K562 (cell line): ENCODE results near the gene TK1. TPM values are rescaled to one million over a fixed set of nuclear protein-coding genes. Genes with fewer than 3 reads are reported as not detected.

ENCODE experiments used
- ATAC-seq: fragments of 200-7000 bp; cut with Tn5 transposase; 3 replicates; pipeline ENCODE4 v1.9.1; 2020; ENCODE audit warnings: moderate library complexity
- BruUV-seq: library from RNA; stranded (reverse); fragments of 400-500 nt; replicated peaks from 2 replicates; lab custom pipeline; 2021; lab: Mats Ljungman, UMichigan
- CTCF ChIA-PET: fragments of 300-600 bp; formaldehyde crosslinking; extraction: SDS; loops from one replicate; lab custom pipeline; 2021; ENCODE audit warnings: low intra/inter-chr PET ratio; lab: Yijun Ruan, JAX
- POLR2A ChIA-PET: fragments of 300-600, 350-650 bp; sonication (Branson Sonifier 250); formaldehyde crosslinking; extraction: SDS; loops from one replicate; lab custom pipeline; 2021; ENCODE audit warnings: antibody characterized with exemption, inconsistent platforms; lab: Yijun Ruan, JAX
- DNase-seq, 4 experiments: peaks; one replicate each; pipeline versions ENCODE4 v3.0.0 to v3.0.0-alpha.2; 2011 to 2018; ENCODE audit warnings: low spot score in 3 of 4, mixed read lengths in 3 of 4; ENCODE audit errors: extremely low read depth in 1 of 4
- FAIRE-seq: peaks from 2 replicates; lab custom pipeline; 2011; peaks lifted over from hg19 to GRCh38; lab: Jason Lieb, UNC
- H2AFZ ChIP-seq: 2 replicates; pipeline ENCODE4 v1.6.0; 2011; ENCODE audit warnings: low read depth, low read length, control low read depth, inconsistent platforms
- H3K27ac ChIP-seq: fragments of 200-600 bp; 3 replicates; pipeline ENCODE4 v1.8.0; 2011; ENCODE audit warnings: low read depth, mild to moderate bottlenecking, control low read depth, inconsistent platforms, low read length, moderate library complexity, mixed read lengths; ENCODE audit errors: extremely low read depth
- H3K27me3 ChIP-seq, 2 experiments: fragments of 300-600 bp in 1 of 2; 2 replicates in 1 of 2; 3 replicates in 1 of 2; pipeline versions ENCODE4 v1.6.0 to v1.8.0; 2011; ENCODE audit warnings: inconsistent platforms in 2 of 2, low read length in 2 of 2, mild to moderate bottlenecking in 1 of 2, mixed read lengths in 1 of 2, moderate library complexity in 1 of 2; ENCODE audit not compliant: control insufficient read depth in 2 of 2, insufficient read depth in 2 of 2
- H3K36me3 ChIP-seq: fragments of 300-600 bp; 3 replicates; pipeline ENCODE4 v1.8.0; 2011; ENCODE audit warnings: mild to moderate bottlenecking, low read length, inconsistent platforms; ENCODE audit not compliant: control insufficient read depth, insufficient read depth
- H3K4me1 ChIP-seq, 2 experiments: fragments of 200-600 bp in 1 of 2; replicated peaks in 1 of 2; 2 replicates in 1 of 2; 3 replicates in 1 of 2; pipeline versions ENCODE4 v1.5.1 to v1.8.0; 2011; ENCODE audit warnings: inconsistent platforms in 2 of 2, low read length in 2 of 2, mild to moderate bottlenecking in 1 of 2, mixed read lengths in 1 of 2, moderate library complexity in 1 of 2; ENCODE audit not compliant: control insufficient read depth in 2 of 2, insufficient read depth in 2 of 2
- H3K4me2 ChIP-seq: 2 replicates; pipeline ENCODE4 v1.6.1; 2011; ENCODE audit warnings: low read length, control low read depth, inconsistent platforms, mixed read lengths; ENCODE audit not compliant: insufficient read depth
- H3K4me3 ChIP-seq: fragments of 200-600 bp; sonication (generic), shearing (Covaris generic); 2 replicates; pipeline ENCODE4 v1.5.1; 2016; ENCODE audit warnings: control low read depth, inconsistent platforms
- H3K79me2 ChIP-seq: fragments of 200-600 bp; 3 replicates; pipeline ENCODE4 v1.8.0; 2011; ENCODE audit warnings: low read length, inconsistent platforms; ENCODE audit not compliant: control insufficient read depth, insufficient read depth
- H3K9ac ChIP-seq, 2 experiments: 2 replicates each; pipeline versions ENCODE4 v1.6.0 to v1.6.1; 2011; ENCODE audit warnings: low read depth in 2 of 2, low read length in 2 of 2, control low read depth in 1 of 2, inconsistent platforms in 1 of 2, mild to moderate bottlenecking in 1 of 2, mixed read lengths in 1 of 2; ENCODE audit not compliant: insufficient read depth in 1 of 2
- H3K9me1 ChIP-seq: one replicate; pipeline ENCODE4 v1.6.0; 2011; ENCODE audit warnings: inconsistent platforms, mild to moderate bottlenecking, low read length, moderate library complexity; ENCODE audit not compliant: control insufficient read depth, insufficient read depth
- H3K9me3 ChIP-seq: replicated peaks from 2 replicates; pipeline ENCODE4 v1.5.1; 2011; ENCODE audit warnings: low read depth, low read length, inconsistent platforms; ENCODE audit not compliant: control insufficient read depth, insufficient read depth
- H4K20me1 ChIP-seq: replicated peaks from 2 replicates; pipeline ENCODE4 v1.6.1; 2011; ENCODE audit warnings: low read length, inconsistent platforms, mixed read lengths; ENCODE audit not compliant: control insufficient read depth, insufficient read depth
- CBFA2T3 ChIP-seq: fragments of 450-650 bp; IDR thresholded peaks from 2 replicates; pipeline ENCODE4 v1.6.1; 2017
- ELK3 ChIP-seq: fragments of 450-650 bp; formaldehyde crosslinking; IDR thresholded peaks from 2 replicates; pipeline ENCODE4 v1.4.0; 2020; ENCODE audit warnings: mild to moderate bottlenecking
- ETV5 ChIP-seq: sonication (generic); formaldehyde crosslinking; IDR thresholded peaks from 2 replicates; pipeline ENCODE4 v1.4.0; 2020; ENCODE audit warnings: low read depth, mild to moderate bottlenecking, missing genetic modification reagents
- KAT7 ChIP-seq: sonication (generic); formaldehyde crosslinking; IDR thresholded peaks from 2 replicates; pipeline ENCODE4 v1.8.0; 2022; ENCODE audit warnings: missing genetic modification reagents, mild to moderate bottlenecking, borderline replicate concordance
- NFE2 ChIP-seq: IDR thresholded peaks from 2 replicates; pipeline ENCODE4 v1.6.1; 2014; ENCODE audit warnings: antibody characterized with exemption, low read depth
- OTX1 ChIP-seq: fragments of 450-650 bp; formaldehyde crosslinking; IDR thresholded peaks from 2 replicates; pipeline ENCODE4 v1.4.0; 2022; ENCODE audit warnings: mild to moderate bottlenecking
- POLR2G ChIP-seq: fragments of 200-400 bp; formaldehyde crosslinking; IDR thresholded peaks from 2 replicates; pipeline ENCODE4 v1.6.1; 2017; ENCODE audit warnings: low read depth, mild to moderate bottlenecking, antibody characterized with exemption, low read length, moderate library complexity
- POU5F1 ChIP-seq: fragments of 150-350 bp; IDR thresholded peaks from 2 replicates; pipeline ENCODE4 v1.6.1; 2014; ENCODE audit warnings: borderline replicate concordance, low read length, low read depth, mild to moderate bottlenecking; ENCODE audit not compliant: partially characterized antibody
- RBFOX2 ChIP-seq: fragments of 200-400 bp; formaldehyde crosslinking; IDR thresholded peaks from 2 replicates; pipeline ENCODE4 v1.6.1; 2017; ENCODE audit warnings: low read depth, mild to moderate bottlenecking, low read length, moderate library complexity
- TARDBP ChIP-seq: fragments of 450-650 bp; IDR thresholded peaks from 2 replicates; pipeline ENCODE4 v1.6.1; 2016
- ZBTB33 ChIP-seq: sonication (generic); formaldehyde crosslinking; IDR thresholded peaks from 2 replicates; pipeline ENCODE4 v1.8.1; 2023; ENCODE audit warnings: mild to moderate bottlenecking, missing genetic modification reagents
- ZBTB43 ChIP-seq: sonication (generic); formaldehyde crosslinking; IDR thresholded peaks from 2 replicates; pipeline ENCODE4 v1.8.0; 2023; ENCODE audit warnings: mild to moderate bottlenecking, missing genetic modification reagents
- WGBS: fragments of 100-300 bp; shearing (Covaris generic); methylation state at CpG from one replicate; pipeline ENCODE4 v1.1.6; 2016; ENCODE audit warnings: low coverage, mixed read lengths; ENCODE audit not compliant: insufficient coverage; ENCODE audit errors: missing lambda C conversion rate; 5-methylcytosine and 5-hydroxymethylcytosine counted together
- in situ Hi-C: fragments of 300-500 bp; cut with MboI; formaldehyde crosslinking; loops from 4 replicates; pipeline ENCODE4 v1.15.0; 2018; ENCODE audit warnings: inconsistent platforms, mixed read lengths
- intact Hi-C: fragments of 100-400 bp; cut with micrococcal nuclease; formaldehyde crosslinking; loops from 2 replicates; pipeline ENCODE4 v1.14.2; 2022
- polyA plus RNA-seq, 8 experiments: library from polyadenylated mRNA; depleted of rRNA in 4 of 8; stranded (reverse) in 5 of 8; unstranded in 3 of 8; fragments of >200 nt; fragmentation: Nextera tagmentation in 2 of 8; fragmentation: Illumina TruSeq in 1 of 8; extraction: Ambion mirVana in 2 of 8; extraction: Trizol in 1 of 8; gene quantifications; 2 replicates each; pipeline versions ENCODE4 v1.2.1 to v1.2.3, GENCODE V29; 2011 to 2014; ENCODE audit warnings: inconsistent platforms in 1 of 8, missing spikeins in 1 of 8
- total RNA-seq, 7 experiments: library from RNA; depleted of rRNA in 6 of 7; stranded (reverse); fragments of >200 nt in 6 of 7; fragmentation: Illumina TruSeq in 2 of 7; extraction: Trizol in 2 of 7; gene quantifications; 2 replicates each; pipeline versions ENCODE4 v1.2.1 to v1.2.3, GENCODE V29; 2011 to 2021; ENCODE audit warnings: low replicate concordance in 1 of 7

Gene TK1
- total and polyA plus RNA-seq, 9 of the 15 experiments (the other 6 are each of a cell fraction or from before 2014, with no cell fraction given), result 8.4 to 280 (median 103) TPM

- TF ChIP-seq ZBTB33 (CRISPR knock-in tag), result peak; percentile 58
- peak; percentile 66 for TF ChIP-seq POLR2G
Observed at GRCh38 chr17:78171591-78172248, 15.1 kb downstream of the TK1 start (continued).

DNA sequence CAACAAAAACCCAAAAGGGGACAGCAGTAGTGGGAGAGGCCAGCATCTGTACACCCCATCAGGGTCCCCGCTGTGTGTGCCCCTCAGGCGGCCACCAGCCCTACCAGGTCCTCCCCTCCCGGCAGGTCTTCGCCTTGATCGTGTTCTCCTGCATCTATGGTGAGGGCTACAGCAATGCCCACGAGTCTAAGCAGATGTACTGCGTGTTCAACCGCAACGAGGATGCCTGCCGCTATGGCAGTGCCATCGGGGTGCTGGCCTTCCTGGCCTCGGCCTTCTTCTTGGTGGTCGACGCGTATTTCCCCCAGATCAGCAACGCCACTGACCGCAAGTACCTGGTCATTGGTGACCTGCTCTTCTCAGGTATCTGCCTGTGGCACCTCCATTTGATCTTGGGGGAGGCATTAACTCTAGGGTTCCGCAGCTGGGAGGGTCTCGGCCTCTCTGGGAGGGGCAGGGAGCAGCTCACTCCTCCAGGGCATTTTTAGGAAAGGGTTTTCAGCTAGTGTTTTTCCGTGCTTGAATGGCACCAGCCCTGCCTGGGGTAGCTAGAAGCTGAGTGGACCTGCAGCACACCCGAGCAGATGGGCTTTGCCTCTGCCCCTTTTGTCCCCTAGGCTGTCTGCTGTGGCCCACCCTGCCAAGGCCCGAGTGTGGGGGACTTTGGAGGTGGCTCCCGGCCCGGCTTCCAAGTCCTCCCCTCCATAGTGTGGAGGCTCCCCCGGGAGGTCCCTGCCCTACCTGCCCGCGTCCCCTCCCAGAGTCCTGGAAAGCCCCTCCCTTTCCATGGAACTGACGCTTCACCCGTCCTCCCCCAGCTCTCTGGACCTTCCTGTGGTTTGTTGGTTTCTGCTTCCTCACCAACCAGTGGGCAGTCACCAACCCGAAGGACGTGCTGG is 15.9 kb downstream of the TK1 start:
- 87% methylated on average over 18 of the region's 31 CpGs for WGBS
- peaks cover 17% of the 10 kb centered on the region for H4K20me1 ChIP-seq
- no peak overlapping the region; the same call in 2 of the 3 replicates for H3K27ac ChIP-seq
- BruUV-seq, result no TSS peak
- DNase-seq, result no peak
- in situ Hi-C loops, result loop anchor here (5.0 kb wide), 1 partner anchor 59 kb away; no protein-coding TSS in a partner anchor
- ChIA-PET POLR2A (interaction anchor here (0.7 to 2.4 kb wide), 7 partner anchors 13 to 102 kb away, joined by 3 to 16 read pairs (median 3); partner anchors contain the start of genes AFMID and TK1), CTCF (no interaction called here)
- no peak overlapping the region for H3K4me3 ChIP-seq
- H3K9me3 ChIP-seq, result no peaks in the 10 kb centered on the region
- H3K9ac ChIP-seq, result peak overlapping the region in 1 of 2 experiments; percentile 73; a peak in 2 of 4 replicates
- FAIRE-seq, result no peak
- H3K4me1 ChIP-seq, result peaks cover 16 to 75% of the 10 kb centered on the region in 2 experiments; a peak in 4 of 5 replicates
- no peaks in the 10 kb centered on the region for H3K27me3 ChIP-seq
- peaks cover 5% of the 10 kb centered on the region for H3K9me1 ChIP-seq
- H3K79me2 ChIP-seq, result peaks cover 38% of the 10 kb centered on the region
- no peak for ATAC-seq
- H3K36me3 ChIP-seq, result peaks cover 66% of the 10 kb centered on the region; the same call in 2 of the 3 replicates
- intact Hi-C loops, result no loop called here
- no peak overlapping the region for H2AFZ ChIP-seq
- no peak overlapping the region for H3K4me2 ChIP-seq
- TF ChIP-seq OTX1 (CRISPR knock-in tag) (no peak), CBFA2T3 (no peak), TARDBP (no peak), ZBTB43 (CRISPR knock-in tag) (no peak), POLR2G (peak; percentile 77), NFE2 (no peak), POU5F1 (no peak), KAT7 (0 out of 2 replicates have a peak, but pooled peaks have one; percentile 45), ELK3 (CRISPR knock-in tag) (no peak), RBFOX2 (peak; percentile 45), ETV5 (CRISPR knock-in tag) (no peak)
